NCI-H345 treated with DMSO at 0.1 percent for 48 hours (cell line): ENCODE results near the gene PRKAG2.
"Not testable (repeated sequence)": the region's sequence is repeated elsewhere in the genome, so short reads cannot be mapped to it uniquely, and the experiment has no call there.

Experiments
- DNase-seq: peaks from one replicate; lab custom pipeline; 2025; ENCODE audit not compliant: unreplicated experiment; lab: John Stamatoyannopoulos, UW

Gene PRKAG2

GRCh38 chr7:151600331-151600730, 276.6 kb downstream of the PRKAG2 start:
- no peak for DNase-seq

DNA sequence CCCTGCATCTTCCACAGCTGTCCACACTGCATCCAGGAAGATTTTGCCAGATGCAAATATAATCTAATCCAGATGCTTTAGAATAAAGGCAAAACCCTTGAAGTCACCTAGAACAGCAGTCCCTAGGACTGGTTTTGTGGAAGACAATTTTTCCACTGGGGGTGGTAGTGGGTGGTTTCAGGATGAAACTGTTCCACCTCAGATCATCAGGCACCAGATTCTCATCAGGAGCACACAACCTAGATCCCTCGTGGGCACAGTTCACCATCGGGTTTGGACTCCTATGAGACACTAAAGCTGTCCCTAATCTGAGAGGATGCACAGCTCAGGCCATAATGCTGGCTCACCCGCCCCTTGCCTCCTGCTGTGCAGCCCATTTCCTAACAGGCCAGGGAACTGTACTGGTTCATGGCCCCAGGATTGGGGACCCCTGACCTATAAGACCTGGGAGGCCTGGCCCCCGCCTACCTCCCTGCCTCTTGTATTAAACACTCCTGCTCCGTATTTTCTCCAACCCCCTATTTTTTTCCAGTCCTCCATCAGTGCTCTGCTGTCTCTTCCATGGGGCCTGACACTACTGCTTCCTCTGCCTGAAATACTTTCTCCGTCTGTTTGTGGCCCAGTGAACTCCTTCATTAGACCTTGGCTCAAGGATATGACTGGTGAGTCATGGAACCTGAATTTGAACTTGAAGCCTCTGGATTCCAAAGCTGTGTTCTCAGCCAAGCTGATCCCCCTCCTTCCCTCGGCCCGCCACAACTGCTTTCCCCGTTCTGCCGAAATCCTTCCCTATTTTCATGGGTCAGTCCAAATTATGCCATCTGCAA, 277.3 kb downstream of the PRKAG2 start:
- DNase-seq = no peak

DNA sequence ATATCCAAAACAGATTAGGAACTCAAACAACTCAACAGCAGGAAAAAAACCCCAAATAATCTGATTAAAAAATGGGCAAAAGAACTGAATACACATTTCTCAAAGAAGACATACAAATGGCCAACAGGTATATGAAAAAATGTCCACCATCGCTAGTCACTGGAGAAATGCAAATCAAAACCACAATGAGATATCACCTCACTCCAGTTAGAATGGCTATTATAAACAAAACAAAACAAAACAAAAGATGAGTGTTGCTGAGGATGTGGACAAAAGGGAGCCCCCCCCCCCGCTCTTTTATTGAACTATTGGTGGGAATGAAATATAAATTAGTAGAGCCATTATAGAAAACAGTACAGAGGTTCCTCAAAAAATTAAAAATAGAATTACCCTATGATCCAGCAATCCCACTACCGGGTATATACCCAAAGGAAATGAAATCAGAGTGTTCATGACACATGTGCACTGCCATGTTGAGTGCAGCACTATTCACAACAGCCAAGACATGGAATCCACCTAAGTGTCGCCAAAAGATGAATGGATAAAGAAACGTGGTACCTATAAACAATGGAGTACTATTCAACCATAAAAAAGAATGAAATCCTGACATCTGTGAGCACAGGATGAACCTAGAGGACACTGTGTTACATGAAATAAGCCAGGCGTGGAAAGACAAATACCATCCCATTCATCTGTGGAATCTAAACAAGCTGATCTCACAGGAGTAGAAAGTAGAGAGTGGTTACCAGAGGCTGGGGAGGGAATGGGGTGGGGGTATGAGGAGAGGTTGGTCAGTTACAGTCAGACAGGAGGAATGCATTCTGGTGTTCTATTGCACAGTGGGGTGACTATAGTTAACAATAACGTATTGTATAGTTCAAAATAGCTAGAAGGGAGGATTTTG, 279.1 kb downstream of the PRKAG2 start:
- DNase-seq = no peak

DNA sequence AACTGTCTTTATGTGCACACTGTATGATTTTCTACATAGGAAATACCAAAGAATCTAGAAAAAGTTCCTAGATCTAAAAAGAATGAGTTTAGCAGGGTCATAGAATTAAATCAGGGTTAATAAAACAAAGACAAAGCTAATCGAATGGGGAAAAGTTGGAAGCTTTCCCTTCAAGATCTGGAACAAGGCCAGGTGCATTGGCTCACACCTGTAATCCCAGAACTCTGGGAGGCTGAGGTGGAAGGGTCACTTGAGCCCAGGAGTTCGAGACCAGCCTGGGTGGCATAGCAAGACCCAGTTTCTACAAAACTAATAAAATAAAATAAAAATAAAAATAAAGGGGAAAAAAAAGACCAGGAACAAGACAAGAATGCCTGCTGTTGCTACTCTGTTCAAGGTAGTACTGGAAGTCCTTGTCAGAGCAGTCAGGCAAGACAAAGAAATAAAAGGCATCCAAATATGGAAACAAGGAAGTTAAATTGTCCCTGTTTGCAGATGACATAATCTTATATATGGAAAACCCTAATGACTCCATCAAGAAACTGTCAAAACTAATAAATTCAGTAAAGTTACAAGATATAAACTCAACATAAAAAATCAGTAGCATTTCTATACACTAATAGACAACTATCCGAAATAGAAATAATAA, 281.1 kb downstream of the PRKAG2 start:
- no peak for DNase-seq

- no peak for DNase-seq
Measured at GRCh38 chr7:151592868-151593486, 283.9 kb downstream of the PRKAG2 start.

DNA sequence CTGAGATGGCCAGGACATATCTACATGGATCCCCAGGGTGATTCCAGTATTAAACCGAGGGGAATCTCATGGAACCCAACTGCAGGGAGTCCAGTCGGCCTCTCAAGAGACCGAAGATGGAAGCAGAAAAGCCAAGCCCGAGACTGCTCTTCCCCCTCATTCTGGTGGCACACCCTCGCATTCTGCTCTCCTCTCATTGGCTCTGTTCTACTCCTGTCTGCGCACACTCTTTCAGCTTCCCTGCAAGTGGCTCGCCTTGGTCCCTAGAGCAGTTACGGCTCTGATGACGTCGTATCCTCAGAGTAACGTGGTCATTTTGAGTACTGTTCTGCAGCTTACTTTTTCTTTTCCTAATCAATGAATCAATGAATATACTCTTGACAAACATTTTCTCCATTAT, 284.6 kb downstream of the PRKAG2 start:
- DNase-seq = no peak

DNA sequence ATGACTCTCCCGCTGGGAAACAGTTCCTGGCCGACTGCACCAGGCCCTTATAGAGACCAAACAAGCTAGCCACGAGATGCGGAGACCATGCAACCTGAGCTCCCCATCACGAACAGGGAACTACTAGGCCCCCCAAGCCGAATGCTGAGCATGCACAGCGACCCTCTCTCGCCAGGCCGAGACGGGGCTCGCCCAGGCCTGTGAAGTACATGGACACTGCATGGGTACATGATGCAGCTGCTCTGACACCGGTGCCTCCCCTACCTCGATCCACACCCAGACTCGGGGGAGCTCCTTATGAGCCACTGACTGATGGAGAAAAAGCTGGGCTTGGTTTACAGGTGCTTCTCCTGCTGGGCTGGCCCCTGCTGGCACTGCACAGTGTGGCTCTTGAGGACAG, 285.0 kb downstream of the PRKAG2 start:
- no peak for DNase-seq

GRCh38 chr7:151590850-151591771, 285.8 kb downstream of the PRKAG2 start:
- no peak for DNase-seq

DNA sequence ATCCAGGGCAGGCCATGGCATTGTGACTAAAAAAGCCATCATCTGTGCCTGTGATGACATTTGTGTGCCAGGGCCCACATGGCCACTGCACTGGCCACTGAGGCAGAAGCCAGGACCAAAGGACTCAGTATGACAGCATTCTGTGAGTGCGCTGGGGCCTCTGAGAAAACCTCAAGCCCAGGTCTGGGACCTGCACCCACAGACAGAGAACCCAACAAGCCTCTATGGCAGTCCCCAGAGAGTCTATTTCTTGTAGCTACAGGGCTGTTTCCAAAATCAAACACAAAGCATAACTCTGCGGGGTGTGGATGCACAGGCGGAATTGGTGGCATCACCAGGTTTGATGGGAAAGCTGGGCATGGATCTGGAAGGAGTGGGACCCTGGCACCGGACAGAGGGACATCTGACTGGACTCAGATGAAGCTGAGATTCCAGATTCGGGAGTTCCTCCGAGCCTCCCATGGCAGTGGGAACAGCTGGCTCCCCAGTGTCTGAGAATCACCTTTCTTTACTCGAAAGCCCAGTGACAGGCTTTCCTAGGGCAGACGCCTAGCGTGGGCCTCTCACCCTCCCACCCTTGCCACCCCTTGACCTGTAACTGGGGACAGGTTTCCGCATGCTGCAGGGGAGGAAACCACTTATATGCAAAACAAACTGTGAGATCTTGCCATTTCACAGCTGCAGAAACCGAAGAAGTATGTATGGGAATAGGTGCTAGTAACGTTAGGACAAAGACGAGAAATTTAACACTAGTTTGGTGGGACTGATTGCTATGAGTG, 286.7 kb downstream of the PRKAG2 start:
- no peak for DNase-seq

- no peak for DNase-seq
Measured at GRCh38 chr7:151588982-151589381, 287.9 kb downstream of the PRKAG2 start.

DNA sequence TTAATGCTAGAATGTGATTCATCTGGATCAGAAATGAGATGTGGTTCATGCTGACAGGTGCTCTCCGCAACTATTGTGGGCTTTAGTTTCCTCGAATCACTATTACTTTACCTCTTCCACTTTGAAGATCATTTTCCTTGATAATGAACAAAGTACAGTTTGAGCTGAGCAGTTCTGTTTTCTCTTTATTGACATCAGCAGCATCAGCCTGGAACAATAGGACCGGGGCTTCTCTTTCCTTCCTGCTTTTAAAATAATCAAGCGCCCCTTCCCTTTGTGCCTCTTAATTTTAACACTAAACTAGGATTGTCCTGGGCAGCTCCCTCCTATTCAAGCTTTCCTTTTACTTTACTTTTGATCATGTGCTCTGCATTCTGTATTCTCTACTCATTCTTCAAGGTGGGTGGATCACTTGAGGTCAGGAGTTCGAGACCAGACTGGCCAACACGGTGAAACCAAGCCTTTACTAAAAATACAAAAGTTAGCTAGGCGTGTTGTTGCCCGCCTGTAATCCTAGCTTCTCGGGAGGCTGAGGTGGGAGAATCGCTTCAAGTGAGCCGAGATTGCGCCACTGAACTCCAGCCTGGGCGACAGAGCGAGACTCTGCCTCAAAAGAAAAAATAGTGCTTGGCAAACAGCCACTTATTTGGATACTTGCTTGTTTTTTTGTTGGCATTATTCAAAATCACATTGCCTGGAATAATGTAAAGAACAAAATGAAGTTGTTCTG, 290.2 kb downstream of the PRKAG2 start:
- no peak for DNase-seq

- DNase-seq = no peak
Measured at GRCh38 chr7:151585744-151586393, 291.0 kb downstream of the PRKAG2 start.

- DNase-seq = no peak
Measured at GRCh38 chr7:151581741-151582140, 295.2 kb downstream of the PRKAG2 start.

- no peak for DNase-seq
Measured at GRCh38 chr7:151579644-151580043, 297.3 kb downstream of the PRKAG2 start.

GRCh38 chr7:151575410-151575809, 301.5 kb downstream of the PRKAG2 start:
- DNase-seq = no peak

GRCh38 chr7:151573046-151573445, 303.9 kb downstream of the PRKAG2 start:
- DNase-seq = not testable (repeated sequence)

DNA sequence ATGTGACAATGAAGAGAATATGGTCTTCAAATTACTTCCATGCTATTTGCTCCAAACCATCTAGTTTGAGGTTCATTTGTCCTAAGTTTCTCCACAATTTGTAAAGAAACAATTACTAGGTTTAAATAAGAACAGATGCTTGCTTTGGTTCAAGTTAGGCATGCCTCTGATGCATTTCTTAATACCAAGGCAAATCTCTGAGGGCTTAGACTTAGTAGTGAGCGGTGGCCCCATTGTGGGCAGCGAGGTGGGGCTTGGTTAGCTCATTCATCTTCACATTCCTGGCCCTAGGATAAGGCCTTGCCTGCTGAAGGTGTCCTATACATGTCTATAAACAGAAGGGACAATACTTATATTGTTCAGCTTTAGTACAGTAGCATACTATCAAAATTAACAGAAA, 304.8 kb downstream of the PRKAG2 start:
- no peak for DNase-seq

- DNase-seq = no peak
Measured at GRCh38 chr7:151571471-151571870, 305.4 kb downstream of the PRKAG2 start.
